ENCODE data around the gene CAMK1D. TPM values are rescaled to one million over a fixed set of nuclear protein-coding genes. Genes with fewer than 3 reads are reported as not detected.

CAMK1D gene
- total RNA-seq, 1 donor, result 11.2 TPM

DNA sequence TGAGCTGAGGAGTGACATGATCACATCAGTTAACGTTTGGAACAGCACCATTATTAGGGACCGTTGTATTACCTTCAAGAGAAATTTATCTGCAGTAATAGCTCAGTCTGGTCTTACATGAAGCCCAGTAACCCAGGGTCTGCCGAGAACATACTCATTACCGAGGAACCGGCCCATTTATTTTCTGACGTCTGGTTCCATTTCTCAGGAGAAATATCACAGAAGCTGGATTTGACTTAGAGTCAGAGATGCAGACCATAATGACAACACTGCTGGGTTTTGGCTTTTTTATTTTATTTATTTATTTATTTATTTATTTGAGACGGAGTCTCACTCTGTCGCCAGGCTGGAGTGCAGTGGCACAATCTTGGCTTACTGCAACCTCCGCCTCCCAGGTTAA lies 489.0 kb downstream of the CAMK1D start:
- no peak overlapping the region for H3K27ac ChIP-seq (ENCODE audit: low read depth, low read length)
- peaks cover 6% of the 10 kb centered on the region for H3K4me1 ChIP-seq (ENCODE audit: insufficient read depth, low read length)
- no peaks in the 10 kb centered on the region for H3K9me3 ChIP-seq (ENCODE audit: low read depth, low read length)
- no peaks in the 10 kb centered on the region for H4K20me1 ChIP-seq (ENCODE audit: insufficient read depth, low read length)
- H3K4me2 ChIP-seq (ENCODE audit: insufficient read depth, low read length), result no peak overlapping the region
- peak; percentile 63 for DNase-seq (ENCODE audit: insufficient read length, low spot score, missing footprints)
- no peak overlapping the region for H2AFZ ChIP-seq (ENCODE audit: low read length)
- no peak overlapping the region for H3K4me3 ChIP-seq (ENCODE audit: insufficient read depth, low read length)
- TF ChIP-seq, protein P1, sequence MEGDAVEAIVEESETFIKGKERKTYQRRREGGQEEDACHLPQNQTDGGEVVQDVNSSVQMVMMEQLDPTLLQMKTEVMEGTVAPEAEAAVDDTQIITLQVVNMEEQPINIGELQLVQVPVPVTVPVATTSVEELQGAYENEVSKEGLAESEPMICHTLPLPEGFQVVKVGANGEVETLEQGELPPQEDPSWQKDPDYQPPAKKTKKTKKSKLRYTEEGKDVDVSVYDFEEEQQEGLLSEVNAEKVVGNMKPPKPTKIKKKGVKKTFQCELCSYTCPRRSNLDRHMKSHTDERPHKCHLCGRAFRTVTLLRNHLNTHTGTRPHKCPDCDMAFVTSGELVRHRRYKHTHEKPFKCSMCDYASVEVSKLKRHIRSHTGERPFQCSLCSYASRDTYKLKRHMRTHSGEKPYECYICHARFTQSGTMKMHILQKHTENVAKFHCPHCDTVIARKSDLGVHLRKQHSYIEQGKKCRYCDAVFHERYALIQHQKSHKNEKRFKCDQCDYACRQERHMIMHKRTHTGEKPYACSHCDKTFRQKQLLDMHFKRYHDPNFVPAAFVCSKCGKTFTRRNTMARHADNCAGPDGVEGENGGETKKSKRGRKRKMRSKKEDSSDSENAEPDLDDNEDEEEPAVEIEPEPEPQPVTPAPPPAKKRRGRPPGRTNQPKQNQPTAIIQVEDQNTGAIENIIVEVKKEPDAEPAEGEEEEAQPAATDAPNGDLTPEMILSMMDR (IDR thresholded peaks at IDR 0.05; ENCODE audit: extremely low read depth, low read depth, low read length), result no peak
- H3K79me2 ChIP-seq (ENCODE audit: insufficient read depth, low read length), result no peaks in the 10 kb centered on the region
- H3K27me3 ChIP-seq (ENCODE audit: insufficient read depth, low read length), result no peaks in the 10 kb centered on the region
- H3K36me3 ChIP-seq (ENCODE audit: insufficient read depth, low read length), result no peaks in the 10 kb centered on the region

DNA sequence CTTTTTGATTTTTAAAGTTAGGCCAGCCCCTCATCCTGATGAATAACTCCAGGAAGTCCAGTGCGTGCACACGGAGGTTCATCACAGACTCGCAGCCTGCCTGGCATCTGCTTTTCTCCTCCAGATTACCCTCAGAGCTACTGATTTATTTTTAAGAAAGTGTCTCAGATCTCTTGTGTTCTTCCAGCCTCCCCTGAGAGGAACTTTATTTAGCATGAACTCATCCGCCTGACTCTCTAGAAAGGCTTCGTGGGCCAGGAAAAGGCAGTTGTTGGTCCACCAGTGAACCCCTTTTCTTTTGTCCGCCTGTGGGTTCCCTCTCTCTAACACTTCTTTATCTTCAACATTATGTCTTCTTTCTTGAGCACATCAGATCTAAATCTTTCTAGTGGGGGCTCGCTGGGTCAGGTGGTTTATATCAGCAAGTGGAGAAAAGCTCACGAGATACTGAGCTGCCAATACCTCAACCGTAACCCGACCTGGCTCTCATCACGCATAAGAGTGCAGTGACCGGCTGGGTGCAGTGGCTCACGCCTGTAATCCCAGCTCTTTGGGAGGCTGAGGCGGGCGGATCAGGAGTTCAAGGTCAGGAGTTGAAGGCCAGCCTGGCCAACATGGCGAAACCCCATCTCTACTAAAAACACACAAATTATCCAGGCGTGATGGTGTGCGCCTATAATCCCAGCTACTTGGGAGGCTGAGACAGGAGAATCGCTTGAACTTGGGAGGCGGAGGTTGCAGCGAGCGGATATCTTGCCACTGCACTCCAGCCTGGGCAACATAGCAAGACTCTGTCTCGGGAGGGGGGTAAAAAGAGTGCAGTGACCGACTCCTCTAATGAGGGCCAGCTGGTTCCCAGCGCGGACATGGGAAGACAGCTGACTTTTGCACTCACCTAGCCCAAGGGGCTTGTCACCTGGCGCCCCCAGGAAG lies 489.9 kb downstream of the CAMK1D start:
- H3K4me2 ChIP-seq (ENCODE audit: insufficient read depth, low read length), result no peak overlapping the region
- peak; percentile 58 for DNase-seq (ENCODE audit: insufficient read length, low spot score, missing footprints)
- no peaks in the 10 kb centered on the region for H3K36me3 ChIP-seq (ENCODE audit: insufficient read depth, low read length)
- peaks cover 6% of the 10 kb centered on the region for H3K4me1 ChIP-seq (ENCODE audit: insufficient read depth, low read length)
- TF ChIP-seq, protein P1 (IDR thresholded peaks at IDR 0.05; ENCODE audit: extremely low read depth, low read depth, low read length), result no peak
- H2AFZ ChIP-seq (ENCODE audit: low read length), result no peak overlapping the region
- no peaks in the 10 kb centered on the region for H3K79me2 ChIP-seq (ENCODE audit: insufficient read depth, low read length)
- no peak overlapping the region for H3K4me3 ChIP-seq (ENCODE audit: insufficient read depth, low read length)
- H3K9me3 ChIP-seq (ENCODE audit: low read depth, low read length), result no peaks in the 10 kb centered on the region
- H3K27me3 ChIP-seq (ENCODE audit: insufficient read depth, low read length), result no peaks in the 10 kb centered on the region
- no peak overlapping the region for H3K27ac ChIP-seq (ENCODE audit: low read depth, low read length)
- H4K20me1 ChIP-seq (ENCODE audit: insufficient read depth, low read length), result no peaks in the 10 kb centered on the region

DNA sequence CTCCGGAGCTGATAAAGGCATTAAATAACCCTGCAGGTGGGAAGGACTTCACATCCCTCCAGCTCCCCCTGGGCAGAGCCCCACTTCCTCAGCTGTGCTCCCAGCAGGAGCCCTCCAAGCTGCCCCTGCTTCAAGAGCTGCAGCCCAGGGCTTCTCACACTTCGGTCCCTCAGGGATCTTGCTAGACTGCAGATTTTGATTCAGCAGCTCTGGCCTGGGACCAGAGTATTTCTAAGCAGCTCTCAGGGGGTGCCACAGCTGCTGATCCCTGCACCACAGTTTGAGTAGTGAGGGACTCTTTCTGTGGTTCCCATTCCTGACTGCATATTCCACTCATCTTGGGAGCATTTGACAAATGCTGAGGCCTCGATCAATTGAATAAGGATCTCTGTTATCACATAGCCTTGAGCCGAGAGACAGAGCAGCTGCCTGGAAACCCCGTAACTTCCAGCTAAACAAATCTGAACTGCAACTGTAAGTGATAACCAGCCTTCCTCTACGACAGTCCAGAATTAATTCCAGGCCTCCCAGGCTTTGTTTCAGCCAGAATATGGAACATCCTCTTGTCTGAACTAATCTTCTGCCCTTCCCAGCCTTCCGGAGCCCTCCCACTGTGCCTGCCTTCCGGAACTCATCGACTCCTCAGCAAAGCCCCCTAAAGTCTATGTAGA lies 490.7 kb downstream of the CAMK1D start:
- H3K79me2 ChIP-seq (ENCODE audit: insufficient read depth, low read length), result no peaks in the 10 kb centered on the region
- H3K9me3 ChIP-seq (ENCODE audit: low read depth, low read length), result no peaks in the 10 kb centered on the region
- H3K4me1 ChIP-seq (ENCODE audit: insufficient read depth, low read length), result peaks cover 14% of the 10 kb centered on the region
- H3K4me3 ChIP-seq (ENCODE audit: insufficient read depth, low read length), result no peak overlapping the region
- no peaks in the 10 kb centered on the region for H3K36me3 ChIP-seq (ENCODE audit: insufficient read depth, low read length)
- no peaks in the 10 kb centered on the region for H4K20me1 ChIP-seq (ENCODE audit: insufficient read depth, low read length)
- no peaks in the 10 kb centered on the region for H3K27me3 ChIP-seq (ENCODE audit: insufficient read depth, low read length)
- DNase-seq (ENCODE audit: insufficient read length, low spot score, missing footprints), result peak; percentile 51
- H3K4me2 ChIP-seq (ENCODE audit: insufficient read depth, low read length), result no peak overlapping the region
- H2AFZ ChIP-seq (ENCODE audit: low read length), result no peak overlapping the region
- TF ChIP-seq, protein P1 (IDR thresholded peaks at IDR 0.05; ENCODE audit: extremely low read depth, low read depth, low read length), result no peak
- no peak overlapping the region for H3K27ac ChIP-seq (ENCODE audit: low read depth, low read length)

DNA sequence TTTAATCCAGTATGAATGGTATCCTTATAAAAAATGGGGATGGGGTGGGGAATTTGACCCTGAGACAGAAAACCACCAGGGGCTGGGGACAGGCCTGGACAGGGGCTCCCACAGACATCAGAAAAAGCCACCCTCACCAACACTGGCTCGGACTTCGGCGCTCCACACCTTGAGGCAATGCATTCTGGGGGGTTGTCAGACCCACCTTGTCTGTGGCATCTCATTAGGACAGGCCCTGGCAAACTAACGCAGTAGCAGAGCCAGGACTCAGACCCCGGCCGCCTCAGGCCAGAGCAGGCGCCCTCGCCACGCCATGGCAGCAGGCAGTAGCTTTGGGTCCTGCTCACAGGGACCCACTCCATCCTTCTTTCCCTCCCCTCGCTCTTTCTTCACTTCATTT lies 492.1 kb downstream of the CAMK1D start:
- no peak overlapping the region for H2AFZ ChIP-seq (ENCODE audit: low read length)
- H3K36me3 ChIP-seq (ENCODE audit: insufficient read depth, low read length), result no peaks in the 10 kb centered on the region
- no peaks in the 10 kb centered on the region for H3K27me3 ChIP-seq (ENCODE audit: insufficient read depth, low read length)
- no peak for DNase-seq (ENCODE audit: insufficient read length, low spot score, missing footprints)
- no peak overlapping the region for H3K4me3 ChIP-seq (ENCODE audit: insufficient read depth, low read length)
- H3K4me2 ChIP-seq (ENCODE audit: insufficient read depth, low read length), result no peak overlapping the region
- no peaks in the 10 kb centered on the region for H4K20me1 ChIP-seq (ENCODE audit: insufficient read depth, low read length)
- peaks cover 11% of the 10 kb centered on the region for H3K4me1 ChIP-seq (ENCODE audit: insufficient read depth, low read length)
- no peaks in the 10 kb centered on the region for H3K79me2 ChIP-seq (ENCODE audit: insufficient read depth, low read length)
- no peaks in the 10 kb centered on the region for H3K9me3 ChIP-seq (ENCODE audit: low read depth, low read length)
- no peak overlapping the region for H3K27ac ChIP-seq (ENCODE audit: low read depth, low read length)
- TF ChIP-seq, protein P1 (IDR thresholded peaks at IDR 0.05; ENCODE audit: extremely low read depth, low read depth, low read length), result no peak

Data from osteoblast (primary cell).